ENCODE results near the gene ESPNL. TPM values are rescaled to one million over a fixed set of nuclear protein-coding genes. Genes with fewer than 3 reads are reported as not detected.

ESPNL gene
- total RNA-seq, 1 donor from 2014 or later = 0.40 TPM

GRCh38 chr2:238106698-238107524, 6.8 kb downstream of the ESPNL start:
- Mint-ChIP-seq H3K4me3 (no peak overlapping the region), H3K27ac (ENCODE audit: unreplicated experiment) (no peak overlapping the region), H3K36me3 (ENCODE audit: low read depth) (no peaks in the 10 kb centered on the region), H3K9me3 (peaks cover 3% of the 10 kb centered on the region), H3K4me1 (peaks cover 18% of the 10 kb centered on the region), H3K27me3 (ENCODE audit: low read depth) (no peaks in the 10 kb centered on the region)
- TF ChIP-seq CTCF (conservative IDR thresholded peaks at IDR 0.05) = peak; percentile 32
- DNase-seq (ENCODE audit: low read depth, low spot score) = no peak

- no peak for DNase-seq (ENCODE audit: low read depth, low spot score)
- no peak for TF ChIP-seq CTCF (conservative IDR thresholded peaks at IDR 0.05)
- Mint-ChIP-seq H3K27me3 (ENCODE audit: low read depth) (no peaks in the 10 kb centered on the region), H3K4me3 (no peak overlapping the region), H3K36me3 (ENCODE audit: low read depth) (peaks cover 2% of the 10 kb centered on the region), H3K27ac (ENCODE audit: unreplicated experiment) (peak overlapping the region; percentile 84), H3K9me3 (peaks cover 3% of the 10 kb centered on the region), H3K4me1 (peaks cover 18% of the 10 kb centered on the region)
Measured at GRCh38 chr2:238107525-238108422, 7.6 kb downstream of the ESPNL start.

- no peak overlapping the region for H3K4me3 Mint-ChIP-seq
- H3K27me3 Mint-ChIP-seq (ENCODE audit: low read depth) = no peaks in the 10 kb centered on the region
- peak overlapping the region; percentile 84 for H3K27ac Mint-ChIP-seq (ENCODE audit: unreplicated experiment)
- peaks cover 18% of the 10 kb centered on the region for H3K4me1 Mint-ChIP-seq
- TF ChIP-seq CTCF (conservative IDR thresholded peaks at IDR 0.05) = no peak
- H3K36me3 Mint-ChIP-seq (ENCODE audit: low read depth) = peaks cover 6% of the 10 kb centered on the region
- H3K9me3 Mint-ChIP-seq = peaks cover 8% of the 10 kb centered on the region
- DNase-seq (ENCODE audit: low read depth, low spot score) = no peak
Measured at GRCh38 chr2:238108423-238109183, 8.5 kb downstream of the ESPNL start.

- peaks cover 5% of the 10 kb centered on the region for H3K27me3 Mint-ChIP-seq (ENCODE audit: low read depth)
- no peak overlapping the region for H3K27ac Mint-ChIP-seq (ENCODE audit: unreplicated experiment)
- H3K9me3 Mint-ChIP-seq = peaks cover 8% of the 10 kb centered on the region
- DNase-seq (ENCODE audit: low read depth, low spot score) = no peak
- peaks cover 11% of the 10 kb centered on the region for H3K4me1 Mint-ChIP-seq
- no peak for TF ChIP-seq CTCF (conservative IDR thresholded peaks at IDR 0.05)
- H3K4me3 Mint-ChIP-seq = no peak overlapping the region
- H3K36me3 Mint-ChIP-seq (ENCODE audit: low read depth) = peaks cover 6% of the 10 kb centered on the region
Measured at GRCh38 chr2:238113611-238114010, 13.5 kb downstream of the ESPNL start.

GRCh38 chr2:238114331-238114841, 14.2 kb downstream of the ESPNL start:
- H3K27ac Mint-ChIP-seq (ENCODE audit: unreplicated experiment) = peak overlapping the region; percentile 71
- TF ChIP-seq CTCF (conservative IDR thresholded peaks at IDR 0.05) = no peak
- no peak for DNase-seq (ENCODE audit: low read depth, low spot score)
- H3K4me3 Mint-ChIP-seq = no peak overlapping the region
- H3K27me3 Mint-ChIP-seq (ENCODE audit: low read depth) = peaks cover 5% of the 10 kb centered on the region
- H3K4me1 Mint-ChIP-seq = peaks cover 3% of the 10 kb centered on the region
- H3K36me3 Mint-ChIP-seq (ENCODE audit: low read depth) = peaks cover 6% of the 10 kb centered on the region
- H3K9me3 Mint-ChIP-seq = peaks cover 8% of the 10 kb centered on the region

All from neural crest cell (in vitro differentiated cells).